ENCODE measurements around the gene YEATS2.
A peak's percentile ranks its signal among the peaks of the same experiment; 100 is the strongest.
"Not testable (repeated sequence)": the region's sequence is repeated elsewhere in the genome, so short reads cannot be mapped to it uniquely, and the experiment has no call there.

Gene YEATS2

GRCh38 chr3:183697123-183697609 is 431 bp upstream of the YEATS2 start:
- TF ChIP-seq CTCF (conservative IDR thresholded peaks at IDR 0.05; ENCODE audit: low read depth, low read length) = no peak
- H3K4me3 ChIP-seq (ENCODE audit: low read depth, low read length) = peak overlapping the region; percentile 87
- DNase-seq (ENCODE audit: low read depth) = no peak

GRCh38 chr3:183698318-183698751 is 738 bp downstream of the YEATS2 start:
- DNase-seq (ENCODE audit: low read depth) = peak; percentile 58
- peak overlapping the region; percentile 87 for H3K4me3 ChIP-seq (ENCODE audit: low read depth, low read length)
- TF ChIP-seq CTCF (conservative IDR thresholded peaks at IDR 0.05; ENCODE audit: low read depth, low read length) = no peak

- H3K4me3 ChIP-seq (ENCODE audit: low read depth, low read length) = peak overlapping the region; percentile 87
- DNase-seq (ENCODE audit: low read depth) = peak; percentile 52
- TF ChIP-seq CTCF (conservative IDR thresholded peaks at IDR 0.05; ENCODE audit: low read depth, low read length) = no peak
Observed at GRCh38 chr3:183698756-183699155, 1.2 kb downstream of the YEATS2 start.

GRCh38 chr3:183699238-183699947 is 1.8 kb downstream of the YEATS2 start:
- peak overlapping the region; percentile 87 for H3K4me3 ChIP-seq (ENCODE audit: low read depth, low read length)
- no peak for DNase-seq (ENCODE audit: low read depth)
- no peak for TF ChIP-seq CTCF (conservative IDR thresholded peaks at IDR 0.05; ENCODE audit: low read depth, low read length)

GRCh38 chr3:183701744-183702143 is 4.1 kb downstream of the YEATS2 start:
- no peak for DNase-seq (ENCODE audit: low read depth)
- no peak overlapping the region for H3K4me3 ChIP-seq (ENCODE audit: low read depth, low read length)
- no peak for TF ChIP-seq CTCF (conservative IDR thresholded peaks at IDR 0.05; ENCODE audit: low read depth, low read length)

- DNase-seq (ENCODE audit: low read depth); H3K4me3 ChIP-seq (ENCODE audit: low read depth, low read length): not testable (repeated sequence)
Observed at GRCh38 chr3:183703892-183704291, 6.3 kb downstream of the YEATS2 start.

- no peak overlapping the region for H3K4me3 ChIP-seq (ENCODE audit: low read depth, low read length)
- TF ChIP-seq CTCF (conservative IDR thresholded peaks at IDR 0.05; ENCODE audit: low read depth, low read length) = no peak
- DNase-seq (ENCODE audit: low read depth) = no peak
Observed at GRCh38 chr3:183710231-183710630, 12.6 kb downstream of the YEATS2 start.
